Lower leg skin (tissue), 4 donors: Measurements from ENCODE around the gene ITIH2. TPM values are rescaled to one million over a fixed set of nuclear protein-coding genes. Genes with fewer than 3 reads are reported as not detected.
"Not testable (repeated sequence)": the region's sequence is repeated elsewhere in the genome, so short reads cannot be mapped to it uniquely, and the experiment has no call there.

Experiments used
- DNase-seq, 2 donors: peaks; one replicate each; pipeline ENCODE4 v3.0.0-alpha.2; 2019; ENCODE audit warnings: low spot score in 2 of 2
- H3K4me3 ChIP-seq: fragments of 200-600 bp; sonication (generic); 2 replicates; pipeline ENCODE4 v1.5.1; 2017; ENCODE audit warnings: mild to moderate bottlenecking, low read depth; ENCODE audit not compliant: poor library complexity, severe bottlenecking
- CTCF ChIP-seq, 3 donors: fragments of 450-650 bp; IDR thresholded peaks; one replicate each; pipeline ENCODE4 v1.5.1; 2016; ENCODE audit warnings: antibody characterized with exemption in 3 of 3, mild to moderate bottlenecking in 3 of 3, moderate library complexity in 2 of 3
- POLR2A ChIP-seq, 2 donors: fragments of 450-650 bp; IDR thresholded peaks; one replicate each; pipeline ENCODE4 v1.6.1; 2016 to 2017; ENCODE audit warnings: antibody characterized with exemption in 2 of 2, mild to moderate bottlenecking in 1 of 2, moderate library complexity in 1 of 2
- WGBS, 2 donors: methylation state at CpG; one replicate each; pipeline ENCODE4 v1.1.5; 2018; 5-methylcytosine and 5-hydroxymethylcytosine counted together
- intact Hi-C: fragments of 100-400 bp; cut with DNase I; formaldehyde crosslinking; loops from one replicate; pipeline ENCODE4 v1.15.0; 2023; ENCODE audit warnings: low total_unique reads
- total RNA-seq, 4 donors: library from RNA; depleted of rRNA; stranded (reverse); fragments of >200 nt; gene quantifications; one replicate each; pipeline ENCODE4 v1.1.0, GENCODE V29; 2016

The ITIH2 gene
- total RNA-seq = not detected

- WGBS, 2 donors = 54 to 61% methylated on average over 4 of the region's 4 CpGs
- TF ChIP-seq POLR2A (IDR thresholded peaks at IDR 0.05) = no peak
- TF ChIP-seq CTCF (IDR thresholded peaks at IDR 0.05) = no peak
- DNase-seq = no peak
- intact Hi-C loops = no loop called here
- no peak within 1 kb of the TSS for H3K4me3 ChIP-seq
These were observed at the start of gene ITIH2 for GRCh38 chr10:7703140-7703539. Gene ITIH2, plus strand, starts transcription at chr10:7703316. Its CDS starts 119 bp downstream, at chr10:7703435.

DNA sequence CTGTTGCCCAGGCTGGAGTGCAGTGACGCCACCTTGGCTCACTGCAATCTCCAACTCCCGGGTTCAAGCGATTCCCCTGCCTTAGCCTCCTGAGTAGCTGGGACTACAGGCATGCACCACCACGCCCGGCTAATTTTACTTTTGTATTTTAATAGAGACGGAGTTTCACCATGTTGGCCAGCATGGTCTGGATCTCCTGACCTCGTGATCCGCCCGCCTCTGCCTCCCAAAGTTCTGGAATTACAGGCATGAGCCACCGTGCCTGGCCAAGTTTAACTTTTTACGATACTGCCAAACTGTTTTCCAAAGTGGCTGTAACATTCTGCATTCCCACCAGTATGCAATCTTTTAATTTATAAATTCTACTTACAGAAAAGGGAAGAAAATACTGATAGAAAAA, 46.0 kb upstream of the ITIH2 start:
- WGBS, 2 donors = 67 to 78% methylated on average over 11 of the region's 11 CpGs

DNA sequence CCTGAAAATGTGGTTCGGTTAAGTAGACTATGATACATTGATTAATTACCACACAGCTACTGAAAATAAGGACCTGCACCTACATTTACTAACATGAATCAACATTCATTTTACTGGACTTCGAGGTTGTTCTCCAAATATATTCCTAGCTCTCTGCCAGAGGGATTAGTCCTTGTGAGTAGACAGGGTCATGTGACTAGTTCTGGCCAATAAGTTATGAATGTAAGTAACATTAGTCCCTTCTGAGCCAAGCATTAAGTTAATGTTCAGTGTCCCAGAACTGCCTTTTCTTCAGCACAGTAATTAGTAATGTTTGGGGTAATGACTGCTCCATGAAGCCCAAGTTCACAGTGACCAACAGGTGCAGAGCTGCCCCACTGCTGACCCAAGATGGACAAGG, 45.6 kb upstream of the ITIH2 start:
- WGBS, 2 donors = 63 to 72% methylated on average over 2 of the region's 2 CpGs
- DNase-seq = no peak
- TF ChIP-seq CTCF (IDR thresholded peaks at IDR 0.05) (no peak), POLR2A (IDR thresholded peaks at IDR 0.05) (no peak)
- intact Hi-C loops = no loop called here
- H3K4me3 ChIP-seq = no peak overlapping the region

More for the DNA sequence above, 46.0 kb upstream of the ITIH2 start:
- intact Hi-C loops, DNase-seq, H3K4me3 ChIP-seq: not testable (repeated sequence)

DNA sequence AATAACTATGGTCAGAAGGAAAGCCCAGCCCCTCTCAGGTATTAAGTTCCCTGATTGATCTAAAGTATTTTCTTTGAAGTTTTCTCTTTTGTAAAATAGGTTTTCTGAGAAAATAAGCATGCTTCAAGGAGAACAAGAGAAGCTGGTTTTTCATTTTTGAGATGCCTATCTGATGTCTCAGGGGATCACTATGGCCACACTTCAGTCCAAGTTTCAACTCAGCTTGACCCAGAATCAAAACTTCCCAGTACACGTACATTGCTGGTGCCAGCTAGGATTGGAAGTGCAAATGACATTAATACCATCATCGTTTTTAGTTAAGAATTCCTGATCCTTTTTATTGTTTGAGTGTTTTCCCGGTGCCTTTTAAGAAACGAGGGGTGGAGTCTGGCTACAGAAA, 43.6 kb upstream of the ITIH2 start:
- DNase-seq = no peak
- TF ChIP-seq POLR2A (IDR thresholded peaks at IDR 0.05) (no peak), CTCF (IDR thresholded peaks at IDR 0.05) (no peak)
- WGBS, 2 donors = 49 to 51% methylated on average over 4 of the region's 4 CpGs
- intact Hi-C loops = no loop called here
- no peak overlapping the region for H3K4me3 ChIP-seq

DNA sequence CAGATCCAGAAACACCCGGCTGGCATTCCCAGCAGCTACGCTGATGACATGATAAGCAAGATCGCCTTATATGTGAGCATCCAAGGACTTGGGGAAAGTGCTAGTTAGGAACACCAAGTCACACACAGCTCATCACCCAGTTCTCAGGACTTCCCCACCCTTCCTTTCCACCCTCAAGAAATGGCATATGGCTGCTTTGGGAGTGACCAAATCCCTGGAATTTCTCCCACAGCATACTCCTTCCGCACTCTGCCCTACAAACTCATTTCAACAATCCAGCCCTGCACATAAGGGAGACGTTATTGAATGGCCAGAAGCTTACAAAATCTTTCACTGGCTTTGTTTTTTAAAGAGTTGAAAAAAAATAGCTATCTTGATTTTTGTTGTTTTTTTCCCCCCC, 40.6 kb upstream of the ITIH2 start:
- TF ChIP-seq CTCF (IDR thresholded peaks at IDR 0.05) (no peak), POLR2A (IDR thresholded peaks at IDR 0.05) (no peak)
- DNase-seq = no peak
- H3K4me3 ChIP-seq = no peak overlapping the region
- intact Hi-C loops = no loop called here
- 72 to 75% methylated on average over 5 of the region's 5 CpGs for WGBS, 2 donors

DNA sequence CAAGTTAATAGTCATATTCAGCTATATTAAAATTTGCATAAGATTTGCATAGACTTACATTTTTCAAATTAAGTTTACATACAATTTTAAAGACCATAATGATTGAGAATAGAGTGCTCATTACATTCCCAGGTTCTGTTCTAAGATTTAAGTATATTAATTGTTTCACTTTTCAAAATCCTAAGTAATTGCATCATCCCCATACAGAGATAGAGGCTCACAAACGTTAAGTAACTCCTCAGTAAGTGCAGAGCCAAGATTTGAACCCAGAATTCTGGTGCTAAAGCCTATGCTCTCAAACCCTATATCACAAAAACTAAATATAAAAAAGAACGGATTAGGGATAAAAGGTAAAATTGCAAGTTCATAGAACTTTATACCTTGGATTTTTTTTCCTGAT, 38.4 kb upstream of the ITIH2 start:
- intact Hi-C loops = no loop called here
- no peak for TF ChIP-seq CTCF (IDR thresholded peaks at IDR 0.05)
- TF ChIP-seq POLR2A (IDR thresholded peaks at IDR 0.05) = no peak
- 55 to 63% methylated on average over 2 of the region's 2 CpGs for WGBS, 2 donors
- H3K4me3 ChIP-seq = no peak overlapping the region
- no peak for DNase-seq
